Mammary epithelial cell (primary cell): ENCODE measurements around the gene BCL7C.

Experiments
- CTCF ChIP-seq, 2 donors: IDR thresholded peaks in 1 of 2; conservative IDR thresholded peaks in 1 of 2; 2 replicates each; pipeline ENCODE4 v1.5.1; 2011 to 2012; ENCODE audit warnings: inconsistent platforms in 2 of 2, low read length in 2 of 2, mild to moderate bottlenecking in 2 of 2, control low read depth in 1 of 2, low read depth in 1 of 2; ENCODE audit not compliant: insufficient read depth in 1 of 2; ENCODE audit errors: extremely low read depth in 1 of 2
- EZH2 ChIP-seq: IDR thresholded peaks from 2 replicates; pipeline ENCODE4 v1.6.1; 2012; ENCODE audit warnings: low read length, inconsistent platforms, borderline replicate concordance

- TF ChIP-seq CTCF (conservative IDR thresholded peaks at IDR 0.05 in 1 of 2, IDR thresholded peaks at IDR 0.05 in 1 of 2; ENCODE audit: extremely low read depth in 1 of 2, insufficient read depth in 1 of 2, low read depth in 1 of 2, low read length in 2 of 2) = no peak
- no peak for TF ChIP-seq EZH2
Observed at GRCh38 chr16:30899794-30900193, 5.9 kb upstream of the BCL7C start.
